Left hindlimb (tissue), 1 donor: ENCODE results near the gene ZKSCAN1.

ENCODE experiments used
- DNase-seq: peaks from one replicate; pipeline ENCODE4 v3.0.0-alpha.2; 2018

ZKSCAN1 gene

GRCh38 chr7:100082978-100083377 is 67.6 kb downstream of the ZKSCAN1 start:
- DNase-seq: no peak

GRCh38 chr7:100085515-100085914 is 70.1 kb downstream of the ZKSCAN1 start:
- no peak for DNase-seq

- DNase-seq: no peak
Observed at GRCh38 chr7:100087055-100087750, 71.8 kb downstream of the ZKSCAN1 start.

- DNase-seq: no peak
Observed at GRCh38 chr7:100088095-100088620, 72.8 kb downstream of the ZKSCAN1 start.

- peak; percentile 86 for DNase-seq
Observed at GRCh38 chr7:100088621-100089457, 73.4 kb downstream of the ZKSCAN1 start, which contains the start of gene COPS6. COPS6 (plus strand) TSS chr7:100088969; CDS start chr7:100088991, 22 bp downstream.

GRCh38 chr7:100089458-100090196 is 74.2 kb downstream of the ZKSCAN1 start:
- no peak for DNase-seq

- DNase-seq: no peak
Observed at GRCh38 chr7:100090527-100091410, 75.4 kb downstream of the ZKSCAN1 start.
